Stimulated activated memory B cell treated with anti-CD40 and anti-IgM and Interleukin-4, amounts not matched to agents 10 μg/mL and 1 μg/mL and 100 μg/mL, for 72 hours (primary cell): ENCODE results near the gene CAPZA2.
A peak's percentile ranks its signal among the peaks of the same experiment; 100 is the strongest.
"Not testable (repeated sequence)": the region's sequence is repeated elsewhere in the genome, so short reads cannot be mapped to it uniquely, and the experiment has no call there.

Source experiments
- ATAC-seq: fragments of 150-1000 bp; cut with Tn5 transposase; 2 replicates; pipeline ENCODE4 v1.10.0; 2021
- H3K27ac Mint-ChIP-seq: one replicate; pipeline ENCODE4 v1.8.0; 2022; ENCODE audit warnings: mild to moderate bottlenecking, mixed read lengths
- H3K27me3 Mint-ChIP-seq: one replicate; pipeline ENCODE4 v1.8.0; 2022; ENCODE audit warnings: mixed read lengths
- H3K36me3 Mint-ChIP-seq: one replicate; pipeline ENCODE4 v1.8.0; 2022; ENCODE audit warnings: mixed read lengths
- H3K4me1 Mint-ChIP-seq: one replicate; pipeline ENCODE4 v1.8.0; 2022; ENCODE audit warnings: mixed read lengths
- H3K4me3 Mint-ChIP-seq: one replicate; pipeline ENCODE4 v1.8.0; 2022; ENCODE audit warnings: mild to moderate bottlenecking, moderate library complexity, mixed read lengths
- H3K9me3 Mint-ChIP-seq: one replicate; pipeline ENCODE4 v1.8.0; 2022; ENCODE audit warnings: mixed read lengths

The CAPZA2 gene

DNA sequence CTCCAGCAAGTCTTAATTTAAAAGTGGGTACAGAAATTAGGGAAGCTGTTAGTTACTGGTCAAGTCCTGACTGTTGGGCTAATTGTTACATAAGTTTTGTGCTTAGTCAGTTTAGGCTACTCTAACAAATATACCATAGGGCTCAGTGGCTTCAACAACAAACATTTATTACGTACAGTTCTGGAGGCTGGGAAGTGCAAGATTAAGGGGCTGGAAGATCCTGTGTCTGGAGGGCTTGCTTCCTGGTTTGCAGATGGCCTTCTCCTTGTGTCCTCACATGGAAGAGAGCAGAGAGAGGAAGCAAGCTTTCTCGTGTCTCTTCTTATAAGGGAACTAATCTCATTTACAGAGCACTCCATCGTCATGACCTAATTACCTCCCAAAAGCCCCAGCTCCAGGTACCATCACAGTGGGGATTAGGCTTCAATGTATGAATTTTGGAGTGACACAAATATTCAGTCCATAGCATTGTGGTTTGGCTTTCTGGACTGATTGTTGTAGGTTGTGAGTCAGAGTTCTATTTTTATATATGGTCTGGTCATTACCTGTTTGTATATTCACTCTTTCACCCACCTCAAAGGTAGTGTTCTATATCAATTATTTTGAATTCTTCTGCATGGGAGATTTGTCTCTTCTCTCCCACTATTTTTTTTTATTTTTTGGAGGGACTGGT is 108.0 kb downstream of the CAPZA2 start:
- Mint-ChIP-seq H3K9me3 (peaks cover 2% of the 10 kb centered on the region), H3K27me3 (no peaks in the 10 kb centered on the region), H3K4me3 (no peak overlapping the region), H3K27ac (peak overlapping the region; percentile 48), H3K4me1 (peaks cover 20% of the 10 kb centered on the region), H3K36me3 (peaks cover 16% of the 10 kb centered on the region)
- no peak for ATAC-seq

DNA sequence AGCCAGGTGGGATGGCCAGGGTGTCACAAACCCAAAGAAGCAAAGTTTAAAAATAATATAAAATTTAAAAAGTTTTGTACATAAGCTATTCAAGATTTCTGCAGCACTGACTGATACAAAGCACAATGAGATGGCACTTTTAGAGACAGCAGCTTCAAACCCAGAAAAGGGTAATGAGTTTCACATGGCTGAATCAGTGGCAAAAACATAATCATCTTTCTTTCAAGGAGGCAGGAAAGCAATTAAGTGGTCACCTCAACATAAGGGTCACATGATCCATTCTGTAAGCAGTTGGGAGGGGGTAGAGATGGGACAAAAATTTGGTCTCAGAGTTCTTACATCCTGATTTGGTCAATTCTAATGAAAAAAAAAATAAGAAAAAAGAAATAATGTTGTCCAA is 108.8 kb downstream of the CAPZA2 start:
- H3K4me1 Mint-ChIP-seq = peaks cover 20% of the 10 kb centered on the region
- not testable (repeated sequence) for H3K9me3 Mint-ChIP-seq, H3K4me3 Mint-ChIP-seq, H3K27me3 Mint-ChIP-seq, ATAC-seq
- H3K36me3 Mint-ChIP-seq = peaks cover 16% of the 10 kb centered on the region
- peak overlapping the region; percentile 48 for H3K27ac Mint-ChIP-seq
